GM19452 (cell line): ENCODE data around the gene LTBP3.

ENCODE experiments used
- ATAC-seq: cut with Tn5 transposase; IDR thresholded peaks from one replicate; pipeline ENCODE4 v1.9.1; 2021; ENCODE audit not compliant: unreplicated experiment

The LTBP3 gene

DNA sequence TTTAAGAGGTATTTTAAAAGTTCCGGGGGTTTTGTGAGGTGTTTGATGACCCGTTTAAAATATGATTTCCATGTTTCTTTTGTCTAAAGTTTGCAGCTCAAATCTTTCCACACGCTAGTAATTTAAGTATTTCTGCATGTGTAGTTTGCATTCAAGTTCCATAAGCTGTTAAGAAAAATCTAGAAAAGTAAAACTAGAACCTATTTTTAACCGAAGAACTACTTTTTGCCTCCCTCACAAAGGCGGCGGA, 59.5 kb downstream of the LTBP3 start:
- ATAC-seq: no peak

DNA sequence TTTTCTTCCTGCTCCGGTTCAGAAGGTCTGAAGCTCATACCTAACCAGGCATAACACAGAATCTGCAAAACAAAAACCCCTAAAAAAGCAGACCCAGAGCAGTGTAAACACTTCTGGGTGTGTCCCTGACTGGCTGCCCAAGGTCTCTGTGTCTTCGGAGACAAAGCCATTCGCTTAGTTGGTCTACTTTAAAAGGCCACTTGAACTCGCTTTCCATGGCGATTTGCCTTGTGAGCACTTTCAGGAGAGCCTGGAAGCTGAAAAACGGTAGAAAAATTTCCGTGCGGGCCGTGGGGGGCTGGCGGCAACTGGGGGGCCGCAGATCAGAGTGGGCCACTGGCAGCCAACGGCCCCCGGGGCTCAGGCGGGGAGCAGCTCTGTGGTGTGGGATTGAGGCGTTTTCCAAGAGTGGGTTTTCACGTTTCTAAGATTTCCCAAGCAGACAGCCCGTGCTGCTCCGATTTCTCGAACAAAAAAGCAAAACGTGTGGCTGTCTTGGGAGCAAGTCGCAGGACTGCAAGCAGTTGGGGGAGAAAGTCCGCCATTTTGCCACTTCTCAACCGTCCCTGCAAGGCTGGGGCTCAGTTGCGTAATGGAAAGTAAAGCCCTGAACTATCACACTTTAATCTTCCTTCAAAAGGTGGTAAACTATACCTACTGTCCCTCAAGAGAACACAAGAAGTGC, 60.0 kb downstream of the LTBP3 start:
- ATAC-seq: no peak

- ATAC-seq: peak; percentile 64
Measured at GRCh38 chr11:65497141-65498041, 60.8 kb downstream of the LTBP3 start.

- no peak for ATAC-seq
Measured at GRCh38 chr11:65496304-65497140, 61.6 kb downstream of the LTBP3 start.

DNA sequence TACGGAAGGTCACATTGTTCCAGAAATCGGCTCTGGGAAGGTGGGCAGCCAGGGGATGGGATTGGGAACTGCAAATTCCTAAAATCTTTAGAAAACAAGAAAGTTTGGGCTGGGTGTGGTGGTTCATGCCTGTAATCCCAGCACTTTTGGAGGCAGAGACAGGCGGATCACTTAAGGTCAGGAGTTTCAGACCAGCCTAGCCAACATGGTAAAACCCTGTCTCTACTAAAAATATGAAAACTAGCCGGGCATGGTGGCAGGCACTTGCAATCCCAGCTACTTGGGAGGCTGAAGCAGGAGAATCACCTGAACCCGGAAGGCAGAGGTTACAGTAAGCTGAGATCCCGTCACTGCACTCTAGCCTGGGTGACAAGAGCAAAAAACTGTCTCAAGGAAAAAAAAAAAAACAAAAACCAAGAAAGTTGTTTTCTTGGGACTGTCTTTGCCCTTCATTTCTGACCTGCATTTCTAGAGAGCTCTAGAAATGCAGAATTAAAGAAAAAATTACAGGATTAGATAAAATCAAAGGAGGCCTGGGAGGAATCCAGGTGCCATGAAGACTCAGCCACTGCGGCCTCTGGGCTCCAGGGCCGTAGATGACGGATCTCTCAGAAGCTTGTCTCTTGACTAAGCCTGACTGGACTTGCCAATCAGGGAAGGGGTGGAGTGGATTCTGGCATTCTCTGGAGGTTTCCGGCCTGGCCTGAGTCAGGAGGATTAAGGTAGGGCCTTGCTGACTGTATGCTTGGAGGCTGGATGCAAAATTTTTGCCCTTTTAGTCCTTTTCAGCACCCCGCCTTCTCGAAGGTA, 64.6 kb downstream of the LTBP3 start:
- no peak for ATAC-seq

DNA sequence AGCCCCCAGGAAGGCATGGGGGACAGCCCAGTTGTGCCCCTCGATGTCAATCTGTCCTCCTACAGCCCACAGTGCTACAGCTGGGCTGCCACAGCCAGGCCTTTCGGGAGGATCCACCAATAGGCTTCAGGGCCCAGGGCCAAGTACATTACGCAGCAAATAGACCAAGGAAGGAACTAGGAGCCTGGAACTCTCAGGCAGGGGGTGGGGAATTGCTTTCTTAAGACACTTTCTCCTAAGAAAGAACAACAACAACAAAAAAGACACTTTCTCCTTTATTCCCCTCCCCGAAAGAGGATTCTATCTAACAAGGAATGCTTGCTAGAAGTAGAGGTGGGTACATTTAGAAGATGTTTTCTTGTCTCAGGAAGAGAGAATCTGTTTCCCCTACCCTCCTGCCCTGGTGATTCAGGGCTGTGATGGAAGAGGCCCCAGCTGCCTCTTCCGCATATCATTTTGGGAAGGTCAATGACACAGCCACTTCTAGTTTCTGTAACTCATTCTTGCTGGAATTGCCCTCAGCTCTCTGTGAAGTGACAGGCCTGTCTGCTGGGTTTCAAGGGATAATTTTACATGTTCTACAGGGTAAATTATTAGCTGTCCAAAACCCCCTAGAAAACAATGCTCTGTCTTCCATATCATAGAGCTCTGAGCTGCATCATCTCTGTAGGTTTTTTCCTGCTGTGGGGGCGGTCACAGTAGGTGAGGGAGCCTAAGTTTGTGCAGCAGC, 65.4 kb downstream of the LTBP3 start:
- no peak for ATAC-seq

GRCh38 chr11:65492387-65492636, 65.8 kb downstream of the LTBP3 start:
- no peak for ATAC-seq

GRCh38 chr11:65491614-65492386, 66.4 kb downstream of the LTBP3 start:
- ATAC-seq: no peak

GRCh38 chr11:65491163-65491465, 67.0 kb downstream of the LTBP3 start:
- ATAC-seq: no peak

- ATAC-seq: no peak
Measured at GRCh38 chr11:65489706-65490320, 68.3 kb downstream of the LTBP3 start.

DNA sequence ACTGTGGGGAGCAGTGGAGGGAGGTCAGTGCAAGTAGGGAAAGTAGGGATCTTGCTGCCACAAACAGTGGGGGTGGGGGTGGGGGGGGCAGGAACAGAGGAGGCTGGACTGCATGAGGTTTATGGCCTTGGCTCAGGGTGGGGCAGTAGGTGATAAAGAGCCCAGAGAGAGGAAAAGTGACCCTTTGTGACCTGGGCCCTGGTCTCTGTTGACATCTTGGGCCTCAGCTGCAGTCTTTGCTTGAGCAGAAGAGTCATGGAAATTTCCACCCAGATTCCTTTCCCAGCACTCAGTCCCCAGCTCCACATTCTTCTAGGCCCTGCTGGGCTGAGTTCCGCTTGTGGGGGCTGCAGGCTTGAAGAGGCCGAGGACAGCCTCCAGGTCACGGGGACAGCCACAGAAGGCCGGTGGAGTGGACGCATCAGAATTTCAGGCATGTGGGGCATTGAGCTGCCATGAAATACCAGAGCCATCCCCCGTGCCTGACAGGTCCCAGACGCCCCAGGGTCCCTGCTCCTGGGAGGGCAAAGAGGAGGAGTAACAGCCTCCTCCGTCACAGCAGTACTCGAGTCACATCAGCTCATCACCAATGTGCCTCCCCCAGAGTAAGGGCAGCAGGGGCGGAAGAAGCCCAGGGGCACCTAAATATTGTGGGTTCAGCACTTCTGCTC, 69.0 kb downstream of the LTBP3 start:
- no peak for ATAC-seq
